Natural killer cell (primary cell): ENCODE data around the gene TCEANC. TPM values are rescaled to one million over a fixed set of nuclear protein-coding genes. Genes with fewer than 3 reads are reported as not detected.

Experiments
- ATAC-seq, 3 donors: fragments of 150-1000 bp in 2 of 3; fragments of 200-7000 bp in 1 of 3; cut with Tn5 transposase; 1 replicate in 1 of 3; 2 replicates in 2 of 3; pipeline ENCODE4 v1.10.0; 2021; ENCODE audit warnings: mild to moderate bottlenecking in 2 of 3, moderate library complexity in 2 of 3
- DNase-seq, 2 donors: peaks; one replicate each; pipeline versions ENCODE4 v3.0.0 to v3.0.0-alpha.2; 2013 to 2021; ENCODE audit warnings: mixed read lengths in 1 of 2
- H3K27ac ChIP-seq: one replicate; pipeline ENCODE4 v1.5.1; 2013; ENCODE audit warnings: mild to moderate bottlenecking, low read length
- H3K27me3 ChIP-seq: one replicate; pipeline ENCODE4 v1.6.1; 2013; ENCODE audit warnings: low read length; ENCODE audit not compliant: control insufficient read depth, insufficient read depth
- H3K36me3 ChIP-seq: one replicate; pipeline ENCODE4 v1.6.1; 2013; ENCODE audit warnings: low read length; ENCODE audit not compliant: control insufficient read depth, insufficient read depth
- H3K4me1 ChIP-seq: one replicate; pipeline ENCODE4 v1.6.1; 2013; ENCODE audit warnings: low read length; ENCODE audit not compliant: control insufficient read depth, insufficient read depth
- H3K4me3 ChIP-seq: one replicate; pipeline ENCODE4 v1.5.1; 2013; ENCODE audit warnings: low read length
- H3K9me3 ChIP-seq: one replicate; pipeline ENCODE4 v1.6.1; 2013; ENCODE audit warnings: low read length; ENCODE audit not compliant: control insufficient read depth, insufficient read depth
- H3K27ac Mint-ChIP-seq, 2 donors: one replicate each; pipeline ENCODE4 v1.8.0; 2022; ENCODE audit warnings: mild to moderate bottlenecking in 2 of 2, mixed read lengths in 2 of 2, moderate library complexity in 1 of 2
- H3K27me3 Mint-ChIP-seq, 2 donors: one replicate each; pipeline ENCODE4 v1.8.0; 2022; ENCODE audit warnings: low read depth in 2 of 2, mixed read lengths in 2 of 2
- H3K36me3 Mint-ChIP-seq: one replicate; pipeline ENCODE4 v1.8.0; 2022; ENCODE audit warnings: mixed read lengths
- H3K4me1 Mint-ChIP-seq, 2 donors: one replicate each; pipeline ENCODE4 v1.8.0; 2022; ENCODE audit warnings: mixed read lengths in 2 of 2
- H3K4me3 Mint-ChIP-seq: one replicate; pipeline ENCODE4 v1.8.0; 2022; ENCODE audit warnings: mild to moderate bottlenecking, moderate library complexity, mixed read lengths
- H3K9me3 Mint-ChIP-seq, 2 donors: one replicate each; pipeline ENCODE4 v1.8.0; 2022; ENCODE audit warnings: mixed read lengths in 2 of 2
- CTCF ChIP-seq: fragments of 200-600 bp; IDR thresholded peaks from one replicate; pipeline ENCODE4 v1.8.0; 2022; ENCODE audit warnings: antibody characterized with exemption
- WGBS: methylation state at CpG from one replicate; pipeline ENCODE4 v1.1.7; 2013; ENCODE audit warnings: missing lambda C conversion rate; ENCODE audit not compliant: insufficient coverage; 5-methylcytosine and 5-hydroxymethylcytosine counted together
- intact Hi-C: fragments of 100-400 bp; cut with micrococcal nuclease; formaldehyde crosslinking; loops from one replicate; pipeline ENCODE4 v1.14.2; 2022
- total RNA-seq, 4 donors: library from RNA; stranded (reverse); fragments of 120-200 nt in 1 of 4; gene quantifications; one replicate each; pipeline versions ENCODE4 v1.2.3 to v1.2.4, GENCODE V29; 2013 to 2022

The TCEANC gene
- total RNA-seq, 3 donors from 2014 or later (not counting 1 experiment from before 2014, with no cell fraction given): 11.2 to 17.8 (median 13.4) TPM

GRCh38 chrX:13661735-13662288 lies 8.9 kb downstream of the TCEANC start:
- H3K27me3 Mint-ChIP-seq: no peaks in the 10 kb centered on the region
- H3K27ac Mint-ChIP-seq: peak overlapping the region in 1 of 2 donors; percentile 16
- TF ChIP-seq CTCF: no peak
- H3K4me3 ChIP-seq: no peak overlapping the region
- H3K4me3 Mint-ChIP-seq: no peak overlapping the region
- no peak overlapping the region for H3K27ac ChIP-seq
- H3K4me1 ChIP-seq: no peaks in the 10 kb centered on the region
- DNase-seq (peak in 1 of 2 donors; percentile 7), ATAC-seq (no peak)
- 100% methylated on average over 3 of the region's 6 CpGs for WGBS
- no peaks in the 10 kb centered on the region for H3K9me3 Mint-ChIP-seq
- peaks cover 34% of the 10 kb centered on the region for H3K36me3 Mint-ChIP-seq
- no peaks in the 10 kb centered on the region for H3K9me3 ChIP-seq
- intact Hi-C loops: no loop called here
- H3K36me3 ChIP-seq: peaks cover 19% of the 10 kb centered on the region
- peaks cover 7 to 13% of the 10 kb centered on the region in 2 donors for H3K4me1 Mint-ChIP-seq
- H3K27me3 ChIP-seq: no peaks in the 10 kb centered on the region

- Mint-ChIP-seq H3K4me1 (peaks cover 7 to 13% of the 10 kb centered on the region in 2 donors), H3K4me3 (no peak overlapping the region), H3K36me3 (peaks cover 30% of the 10 kb centered on the region), H3K27ac (no peak overlapping the region), H3K9me3 (no peaks in the 10 kb centered on the region), H3K27me3 (no peaks in the 10 kb centered on the region)
- no peaks in the 10 kb centered on the region for H3K27me3 ChIP-seq
- H3K4me3 ChIP-seq: no peak overlapping the region
- DNase-seq: no peak
- no peaks in the 10 kb centered on the region for H3K9me3 ChIP-seq
- no peak for TF ChIP-seq CTCF
- H3K4me1 ChIP-seq: no peaks in the 10 kb centered on the region
- intact Hi-C loops: no loop called here
- no peak overlapping the region for H3K27ac ChIP-seq
- no peak for ATAC-seq
- WGBS: 76% methylated on average over 6 of the region's 6 CpGs
- H3K36me3 ChIP-seq: peaks cover 19% of the 10 kb centered on the region
Observed at GRCh38 chrX:13662355-13662791, 9.4 kb downstream of the TCEANC start.

GRCh38 chrX:13664020-13664419 lies 11.1 kb downstream of the TCEANC start:
- no peaks in the 10 kb centered on the region for H3K27me3 ChIP-seq
- peaks cover 3% of the 10 kb centered on the region for H3K4me1 ChIP-seq
- DNase-seq (no peak), ATAC-seq (no peak)
- Mint-ChIP-seq H3K27me3 (no peaks in the 10 kb centered on the region), H3K27ac (no peak overlapping the region), H3K4me1 (peaks cover 1 to 2% of the 10 kb centered on the region in 2 donors), H3K4me3 (no peak overlapping the region), H3K36me3 (peaks cover 30% of the 10 kb centered on the region), H3K9me3 (no peaks in the 10 kb centered on the region)
- no peaks in the 10 kb centered on the region for H3K9me3 ChIP-seq
- 93% methylated on average over 1 of the region's 3 CpGs for WGBS
- intact Hi-C loops: no loop called here
- no peak for TF ChIP-seq CTCF
- no peak overlapping the region for H3K27ac ChIP-seq
- peaks cover 19% of the 10 kb centered on the region for H3K36me3 ChIP-seq
- H3K4me3 ChIP-seq: no peak overlapping the region

GRCh38 chrX:13666836-13667235 lies 13.9 kb downstream of the TCEANC start:
- Mint-ChIP-seq H3K4me3 (no peak overlapping the region), H3K27ac (no peak overlapping the region), H3K4me1 (no peaks in the 10 kb centered on the region), H3K27me3 (no peaks in the 10 kb centered on the region), H3K9me3 (no peaks in the 10 kb centered on the region), H3K36me3 (peaks cover 37% of the 10 kb centered on the region)
- ATAC-seq (no peak), DNase-seq (no peak)
- H3K27me3 ChIP-seq: no peaks in the 10 kb centered on the region
- no peak overlapping the region for H3K4me3 ChIP-seq
- H3K36me3 ChIP-seq: peaks cover 19% of the 10 kb centered on the region
- 90% methylated on average over 3 of the region's 3 CpGs for WGBS
- H3K9me3 ChIP-seq: no peaks in the 10 kb centered on the region
- intact Hi-C loops: no loop called here
- no peak overlapping the region for H3K27ac ChIP-seq
- H3K4me1 ChIP-seq: peaks cover 7% of the 10 kb centered on the region
- no peak for TF ChIP-seq CTCF
